HepG2 (cell line): ENCODE results near the gene DNAJC13. TPM values are rescaled to one million over a fixed set of nuclear protein-coding genes. Genes with fewer than 3 reads are reported as not detected.

ENCODE experiments used
- ADNP ChIP-seq: sonication (generic); formaldehyde crosslinking; IDR thresholded peaks from 2 replicates; pipeline ENCODE4 v1.4.0; 2020; ENCODE audit warnings: missing genetic modification reagents
- CBFB ChIP-seq: sonication (generic); formaldehyde crosslinking; IDR thresholded peaks from 2 replicates; pipeline ENCODE4 v1.4.0; 2020; ENCODE audit warnings: missing genetic modification reagents
- ELF4 ChIP-seq: sonication (generic); formaldehyde crosslinking; IDR thresholded peaks from 2 replicates; pipeline ENCODE4 v1.5.0; 2020; ENCODE audit warnings: missing genetic modification reagents, mild to moderate bottlenecking, moderate library complexity, borderline replicate concordance
- HOMEZ ChIP-seq: IDR thresholded peaks from 2 replicates; pipeline ENCODE4 v1.6.1; 2016; ENCODE audit warnings: low read depth
- KDM5B ChIP-seq: sonication (generic); formaldehyde crosslinking; IDR thresholded peaks from 2 replicates; pipeline ENCODE4 v1.4.0; 2020; ENCODE audit warnings: missing genetic modification reagents, mild to moderate bottlenecking, borderline replicate concordance
- KLF9 ChIP-seq: IDR thresholded peaks from 2 replicates; pipeline ENCODE4 v1.6.1; 2016; ENCODE audit warnings: low read depth
- KMT2A ChIP-seq: sonication (generic); formaldehyde crosslinking; IDR thresholded peaks from 2 replicates; pipeline ENCODE4 v1.4.0; 2020; ENCODE audit warnings: missing genetic modification reagents
- PAF1 ChIP-seq: IDR thresholded peaks from 2 replicates; pipeline ENCODE4 v1.6.1; 2016; ENCODE audit warnings: missing genetic modification reagents, missing compliant biosample characterization
- PAX8 ChIP-seq: sonication (generic); formaldehyde crosslinking; IDR thresholded peaks from 2 replicates; pipeline ENCODE4 v1.8.0; 2022; ENCODE audit warnings: mild to moderate bottlenecking, missing genetic modification reagents, borderline replicate concordance
- PREB ChIP-seq: sonication (generic); formaldehyde crosslinking; IDR thresholded peaks from 2 replicates; pipeline ENCODE4 v1.4.0; 2020; ENCODE audit warnings: missing genetic modification reagents
- PTBP1 ChIP-seq: fragments of 200-400 bp; formaldehyde crosslinking; IDR thresholded peaks from 2 replicates; pipeline ENCODE4 v1.6.1; 2018; ENCODE audit warnings: low read length, low read depth; ENCODE audit not compliant: poor library complexity, severe bottlenecking
- RNF2 ChIP-seq: fragments of 450-650 bp; conservative IDR thresholded peaks from 2 replicates; pipeline ENCODE4 v1.6.1; 2016; ENCODE audit warnings: low read depth
- SP5 ChIP-seq: IDR thresholded peaks from 2 replicates; pipeline ENCODE4 v1.6.1; 2016; ENCODE audit warnings: low read depth, borderline replicate concordance
- TRIM24 ChIP-seq: sonication (generic); formaldehyde crosslinking; IDR thresholded peaks from 2 replicates; pipeline ENCODE4 v1.8.0; 2022; ENCODE audit warnings: mild to moderate bottlenecking, missing genetic modification reagents
- ZNF124 ChIP-seq: sonication (generic); formaldehyde crosslinking; IDR thresholded peaks from 2 replicates; pipeline ENCODE4 v1.4.0; 2020; ENCODE audit warnings: missing genetic modification reagents
- ZNF513 ChIP-seq: sonication (generic); formaldehyde crosslinking; conservative IDR thresholded peaks from 2 replicates; pipeline ENCODE4 v1.5.0; 2020; ENCODE audit warnings: missing genetic modification reagents
- ZNF563 ChIP-seq: sonication (generic); formaldehyde crosslinking; IDR thresholded peaks from 2 replicates; pipeline ENCODE4 v1.8.0; 2022; ENCODE audit warnings: mild to moderate bottlenecking, moderate library complexity, missing genetic modification reagents
- ZNF570 ChIP-seq: sonication (generic); formaldehyde crosslinking; IDR thresholded peaks from 2 replicates; pipeline ENCODE4 v1.4.0; 2020; ENCODE audit warnings: mild to moderate bottlenecking, missing genetic modification reagents, borderline replicate concordance
- ZNF770 ChIP-seq: sonication (generic); formaldehyde crosslinking; IDR thresholded peaks from 2 replicates; pipeline ENCODE4 v1.5.0; 2020; ENCODE audit warnings: mild to moderate bottlenecking, missing genetic modification reagents
- ZNF777 ChIP-seq: sonication (generic); formaldehyde crosslinking; IDR thresholded peaks from 2 replicates; pipeline ENCODE4 v1.4.0; 2020; ENCODE audit warnings: missing genetic modification reagents
- ZNF788 ChIP-seq: sonication (generic); formaldehyde crosslinking; IDR thresholded peaks from 2 replicates; pipeline ENCODE4 v1.5.0; 2020; ENCODE audit warnings: mild to moderate bottlenecking, missing genetic modification reagents, borderline replicate concordance
- ZNF800 ChIP-seq: sonication (generic); formaldehyde crosslinking; IDR thresholded peaks from 2 replicates; pipeline ENCODE4 v1.4.0; 2020; ENCODE audit warnings: missing genetic modification reagents
- polyA plus RNA-seq, 8 experiments: library from polyadenylated mRNA; depleted of rRNA in 3 of 8; stranded (reverse) in 7 of 8; unstranded in 1 of 8; fragments of >200 nt; fragmentation: Illumina TruSeq in 4 of 8; extraction: Trizol in 4 of 8; gene quantifications; 2 replicates each; pipeline versions ENCODE4 v1.2.1 to v1.2.3, GENCODE V29; 2011 to 2016; ENCODE audit warnings: low read depth in 4 of 8, missing spikeins in 1 of 8, mixed read lengths in 1 of 8; ENCODE audit not compliant: insufficient read depth in 1 of 8
- total RNA-seq, 5 experiments: library from RNA; depleted of rRNA; stranded (reverse); fragments of >200 nt; fragmentation: Illumina TruSeq; extraction: Trizol; gene quantifications; 2 replicates each; pipeline ENCODE4 v1.2.3, GENCODE V29; 2016; ENCODE audit warnings: low read depth in 1 of 5

Gene DNAJC13
- total and polyA plus RNA-seq, 2 of the 13 experiments (the other 11 are each of a cell fraction or from before 2014, with no cell fraction given) = 9.1 to 26.2 TPM

GRCh38 chr3:132416807-132417694 is at the start of gene DNAJC13 (continued):
- TF ChIP-seq ZNF570 (no peak), PAF1 (CRISPR knock-in tag) (no peak), ZNF788 (no peak; the same call in 1 of the 2 replicates), ZNF124 (CRISPR knock-in tag) (no peak), CBFB (CRISPR knock-in tag) (no peak), ZNF563 (CRISPR knock-in tag) (no peak), PTBP1 (no peak), RNF2 (no peak), ZNF800 (no peak), KMT2A (peak; percentile 73; the same call in 1 of the 2 replicates), ZNF777 (CRISPR knock-in tag) (no peak), SP5 (peak; percentile 71), KLF9 (CRISPR knock-in tag) (peak; percentile 86), HOMEZ (CRISPR knock-in tag) (no peak), TRIM24 (no peak), ELF4 (CRISPR knock-in tag) (no peak), PREB (CRISPR knock-in tag) (no peak), ZNF513 (CRISPR knock-in tag) (no peak), PAX8 (CRISPR knock-in tag) (no peak), ADNP (CRISPR knock-in tag) (no peak), ZNF770 (CRISPR knock-in tag) (peak; percentile 59), KDM5B (CRISPR knock-in tag) (0 out of 2 replicates have a peak, but pooled peaks have one; percentile 32)
